ENCODE results near the gene CDH18.

CDH18 gene

GRCh38 chr5:20029266-20029665 lies 41.3 kb upstream of the CDH18 start:
- TF ChIP-seq, protein P1, sequence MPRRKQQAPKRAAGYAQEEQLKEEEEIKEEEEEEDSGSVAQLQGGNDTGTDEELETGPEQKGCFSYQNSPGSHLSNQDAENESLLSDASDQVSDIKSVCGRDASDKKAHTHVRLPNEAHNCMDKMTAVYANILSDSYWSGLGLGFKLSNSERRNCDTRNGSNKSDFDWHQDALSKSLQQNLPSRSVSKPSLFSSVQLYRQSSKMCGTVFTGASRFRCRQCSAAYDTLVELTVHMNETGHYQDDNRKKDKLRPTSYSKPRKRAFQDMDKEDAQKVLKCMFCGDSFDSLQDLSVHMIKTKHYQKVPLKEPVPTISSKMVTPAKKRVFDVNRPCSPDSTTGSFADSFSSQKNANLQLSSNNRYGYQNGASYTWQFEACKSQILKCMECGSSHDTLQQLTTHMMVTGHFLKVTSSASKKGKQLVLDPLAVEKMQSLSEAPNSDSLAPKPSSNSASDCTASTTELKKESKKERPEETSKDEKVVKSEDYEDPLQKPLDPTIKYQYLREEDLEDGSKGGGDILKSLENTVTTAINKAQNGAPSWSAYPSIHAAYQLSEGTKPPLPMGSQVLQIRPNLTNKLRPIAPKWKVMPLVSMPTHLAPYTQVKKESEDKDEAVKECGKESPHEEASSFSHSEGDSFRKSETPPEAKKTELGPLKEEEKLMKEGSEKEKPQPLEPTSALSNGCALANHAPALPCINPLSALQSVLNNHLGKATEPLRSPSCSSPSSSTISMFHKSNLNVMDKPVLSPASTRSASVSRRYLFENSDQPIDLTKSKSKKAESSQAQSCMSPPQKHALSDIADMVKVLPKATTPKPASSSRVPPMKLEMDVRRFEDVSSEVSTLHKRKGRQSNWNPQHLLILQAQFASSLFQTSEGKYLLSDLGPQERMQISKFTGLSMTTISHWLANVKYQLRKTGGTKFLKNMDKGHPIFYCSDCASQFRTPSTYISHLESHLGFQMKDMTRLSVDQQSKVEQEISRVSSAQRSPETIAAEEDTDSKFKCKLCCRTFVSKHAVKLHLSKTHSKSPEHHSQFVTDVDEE (CRISPR knock-in tag; IDR thresholded peaks at IDR 0.05): no peak
- TF ChIP-seq PPARA (CRISPR knock-in tag; IDR thresholded peaks at IDR 0.05; ENCODE audit: borderline replicate concordance) (no peak), OSR1 (CRISPR knock-in tag; IDR thresholded peaks at IDR 0.05) (no peak), BACH2 (CRISPR knock-in tag; IDR thresholded peaks at IDR 0.05; ENCODE audit: borderline replicate concordance) (no peak), CSRNP3 (CRISPR knock-in tag; IDR thresholded peaks at IDR 0.05) (no peak), RARB (CRISPR knock-in tag; IDR thresholded peaks at IDR 0.05) (no peak), ZNF565 (CRISPR knock-in tag; conservative IDR thresholded peaks at IDR 0.05; ENCODE audit: low read depth) (no peak), SNAI2 (CRISPR knock-in tag; IDR thresholded peaks at IDR 0.05) (no peak), ARNTL (CRISPR knock-in tag; IDR thresholded peaks at IDR 0.05; ENCODE audit: borderline replicate concordance, low read depth) (no peak), ZNF70 (CRISPR knock-in tag; IDR thresholded peaks at IDR 0.05) (no peak)
- TF ChIP-seq, protein P2, sequence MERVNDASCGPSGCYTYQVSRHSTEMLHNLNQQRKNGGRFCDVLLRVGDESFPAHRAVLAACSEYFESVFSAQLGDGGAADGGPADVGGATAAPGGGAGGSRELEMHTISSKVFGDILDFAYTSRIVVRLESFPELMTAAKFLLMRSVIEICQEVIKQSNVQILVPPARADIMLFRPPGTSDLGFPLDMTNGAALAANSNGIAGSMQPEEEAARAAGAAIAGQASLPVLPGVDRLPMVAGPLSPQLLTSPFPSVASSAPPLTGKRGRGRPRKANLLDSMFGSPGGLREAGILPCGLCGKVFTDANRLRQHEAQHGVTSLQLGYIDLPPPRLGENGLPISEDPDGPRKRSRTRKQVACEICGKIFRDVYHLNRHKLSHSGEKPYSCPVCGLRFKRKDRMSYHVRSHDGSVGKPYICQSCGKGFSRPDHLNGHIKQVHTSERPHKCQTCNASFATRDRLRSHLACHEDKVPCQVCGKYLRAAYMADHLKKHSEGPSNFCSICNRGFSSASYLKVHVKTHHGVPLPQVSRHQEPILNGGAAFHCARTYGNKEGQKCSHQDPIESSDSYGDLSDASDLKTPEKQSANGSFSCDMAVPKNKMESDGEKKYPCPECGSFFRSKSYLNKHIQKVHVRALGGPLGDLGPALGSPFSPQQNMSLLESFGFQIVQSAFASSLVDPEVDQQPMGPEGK (CRISPR knock-in tag; IDR thresholded peaks at IDR 0.05; ENCODE audit: borderline replicate concordance): no peak
- no peak for ATAC-seq

DNA sequence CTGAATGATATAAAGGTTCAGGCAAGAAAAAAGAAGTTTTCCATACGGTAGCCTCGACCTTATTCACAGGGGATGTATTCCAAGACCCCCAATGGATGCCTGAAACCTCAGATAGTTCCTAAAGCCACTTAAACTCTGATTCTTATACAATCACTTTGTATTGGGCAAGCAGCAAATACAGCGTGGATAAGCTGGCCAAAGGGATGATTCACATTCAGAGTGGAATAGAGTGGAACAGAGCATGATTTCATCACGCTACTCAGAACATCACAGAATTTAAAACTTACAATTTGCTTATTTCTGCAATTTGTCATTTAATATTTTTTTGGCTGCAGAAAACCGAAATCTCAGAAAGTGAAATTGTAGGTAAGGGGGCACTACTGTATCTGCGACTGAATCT lies 40.5 kb upstream of the CDH18 start:
- ATAC-seq: no peak
- no peak for TF ChIP-seq OSR1 (CRISPR knock-in tag; IDR thresholded peaks at IDR 0.05)
- TF ChIP-seq, protein P2 (CRISPR knock-in tag; IDR thresholded peaks at IDR 0.05; ENCODE audit: borderline replicate concordance): no peak
- no peak for TF ChIP-seq CSRNP3 (CRISPR knock-in tag; IDR thresholded peaks at IDR 0.05)
- TF ChIP-seq PPARA (CRISPR knock-in tag; IDR thresholded peaks at IDR 0.05; ENCODE audit: borderline replicate concordance): no peak
- no peak for TF ChIP-seq CSDC2 (CRISPR knock-in tag; IDR thresholded peaks at IDR 0.05)
- TF ChIP-seq, protein P3, sequence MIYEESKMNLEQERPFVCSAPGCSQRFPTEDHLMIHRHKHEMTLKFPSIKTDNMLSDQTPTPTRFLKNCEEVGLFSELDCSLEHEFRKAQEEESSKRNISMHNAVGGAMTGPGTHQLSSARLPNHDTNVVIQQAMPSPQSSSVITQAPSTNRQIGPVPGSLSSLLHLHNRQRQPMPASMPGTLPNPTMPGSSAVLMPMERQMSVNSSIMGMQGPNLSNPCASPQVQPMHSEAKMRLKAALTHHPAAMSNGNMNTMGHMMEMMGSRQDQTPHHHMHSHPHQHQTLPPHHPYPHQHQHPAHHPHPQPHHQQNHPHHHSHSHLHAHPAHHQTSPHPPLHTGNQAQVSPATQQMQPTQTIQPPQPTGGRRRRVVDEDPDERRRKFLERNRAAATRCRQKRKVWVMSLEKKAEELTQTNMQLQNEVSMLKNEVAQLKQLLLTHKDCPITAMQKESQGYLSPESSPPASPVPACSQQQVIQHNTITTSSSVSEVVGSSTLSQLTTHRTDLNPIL (CRISPR knock-in tag; IDR thresholded peaks at IDR 0.05; ENCODE audit: low read depth): no peak
- no peak for TF ChIP-seq ZC3H10 (CRISPR knock-in tag; IDR thresholded peaks at IDR 0.05)
- TF ChIP-seq ZNF8 (CRISPR knock-in tag; IDR thresholded peaks at IDR 0.05): no peak

DNA sequence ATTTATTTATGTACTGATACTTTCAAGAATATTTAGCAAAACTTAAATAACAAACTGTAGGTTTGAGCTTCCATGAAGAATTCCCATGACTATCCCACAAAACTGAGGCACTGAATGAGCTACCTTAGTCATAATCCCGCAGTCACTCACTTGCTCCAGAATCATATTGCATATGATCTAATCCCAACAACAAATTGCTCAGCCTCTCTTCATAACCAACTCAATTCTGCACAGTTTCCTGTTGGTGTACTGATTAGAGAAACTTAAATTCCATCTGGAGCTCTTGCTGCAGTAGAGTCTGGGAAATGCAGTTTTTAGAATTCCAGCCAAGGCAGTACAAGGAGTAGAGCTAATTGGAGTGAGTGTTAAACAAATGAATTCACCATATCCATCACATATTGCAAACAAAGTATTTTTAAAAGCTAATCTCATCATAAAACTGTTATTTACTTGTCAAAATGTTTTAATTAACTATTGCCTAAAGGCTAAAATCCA lies 35.7 kb upstream of the CDH18 start:
- no peak for ATAC-seq
- TF ChIP-seq SNAI2 (CRISPR knock-in tag; IDR thresholded peaks at IDR 0.05): no peak
- no peak for TF ChIP-seq GLIS3 (CRISPR knock-in tag; IDR thresholded peaks at IDR 0.05)
- no peak for TF ChIP-seq TOX (CRISPR knock-in tag; IDR thresholded peaks at IDR 0.05; ENCODE audit: borderline replicate concordance)
- TF ChIP-seq ZC3H10 (CRISPR knock-in tag; IDR thresholded peaks at IDR 0.05): no peak
- TF ChIP-seq POU6F1 (CRISPR knock-in tag; IDR thresholded peaks at IDR 0.05; ENCODE audit: borderline replicate concordance, low read depth): no peak
- TF ChIP-seq, protein P2 (CRISPR knock-in tag; IDR thresholded peaks at IDR 0.05; ENCODE audit: borderline replicate concordance): no peak
- no peak for TF ChIP-seq CSDC2 (CRISPR knock-in tag; IDR thresholded peaks at IDR 0.05)
- TF ChIP-seq ZNF565 (CRISPR knock-in tag; conservative IDR thresholded peaks at IDR 0.05; ENCODE audit: low read depth): no peak
- no peak for TF ChIP-seq ISL1 (CRISPR knock-in tag; IDR thresholded peaks at IDR 0.05)
- no peak for TF ChIP-seq PPARA (CRISPR knock-in tag; IDR thresholded peaks at IDR 0.05; ENCODE audit: borderline replicate concordance)

Data from SK-N-SH treated with all-trans-retinoic acid at 6 μM for 48 hours (cell line).